ENCODE data around the gene CD7. TPM values are rescaled to one million over a fixed set of nuclear protein-coding genes. Genes with fewer than 3 reads are reported as not detected.

The CD7 gene
- total RNA-seq, 1 experiment from 2014 or later, result 0.93 TPM

- intact Hi-C loops (cut with micrococcal nuclease; ENCODE audit: unreplicated experiment), result no loop called here
- TF ChIP-seq, protein P1, sequence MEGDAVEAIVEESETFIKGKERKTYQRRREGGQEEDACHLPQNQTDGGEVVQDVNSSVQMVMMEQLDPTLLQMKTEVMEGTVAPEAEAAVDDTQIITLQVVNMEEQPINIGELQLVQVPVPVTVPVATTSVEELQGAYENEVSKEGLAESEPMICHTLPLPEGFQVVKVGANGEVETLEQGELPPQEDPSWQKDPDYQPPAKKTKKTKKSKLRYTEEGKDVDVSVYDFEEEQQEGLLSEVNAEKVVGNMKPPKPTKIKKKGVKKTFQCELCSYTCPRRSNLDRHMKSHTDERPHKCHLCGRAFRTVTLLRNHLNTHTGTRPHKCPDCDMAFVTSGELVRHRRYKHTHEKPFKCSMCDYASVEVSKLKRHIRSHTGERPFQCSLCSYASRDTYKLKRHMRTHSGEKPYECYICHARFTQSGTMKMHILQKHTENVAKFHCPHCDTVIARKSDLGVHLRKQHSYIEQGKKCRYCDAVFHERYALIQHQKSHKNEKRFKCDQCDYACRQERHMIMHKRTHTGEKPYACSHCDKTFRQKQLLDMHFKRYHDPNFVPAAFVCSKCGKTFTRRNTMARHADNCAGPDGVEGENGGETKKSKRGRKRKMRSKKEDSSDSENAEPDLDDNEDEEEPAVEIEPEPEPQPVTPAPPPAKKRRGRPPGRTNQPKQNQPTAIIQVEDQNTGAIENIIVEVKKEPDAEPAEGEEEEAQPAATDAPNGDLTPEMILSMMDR (IDR thresholded peaks at IDR 0.05; ENCODE audit: insufficient read depth in 1 of 2, low read depth in 1 of 2, low read length in 1 of 2, severe bottlenecking in 1 of 2, unreplicated experiment in 1 of 2), result no peak
- Mint-ChIP-seq H3K27me3 (ENCODE audit: insufficient read depth, unreplicated experiment) (no peaks in the 10 kb centered on the region), H3K4me3 (ENCODE audit: unreplicated experiment) (peak overlapping the region; percentile 70), H3K27ac (ENCODE audit: unreplicated experiment) (peak overlapping the region; percentile 85), H3K9me3 (ENCODE audit: unreplicated experiment) (no peaks in the 10 kb centered on the region), H3K36me3 (ENCODE audit: insufficient read depth, unreplicated experiment) (no peaks in the 10 kb centered on the region), H3K4me1 (ENCODE audit: low read depth, unreplicated experiment) (peaks cover 13% of the 10 kb centered on the region)
- Histone ChIP-seq H3K4me3 (ENCODE audit: low read depth, low read length) (peak overlapping the region; percentile 25), H3K9me3 (no peaks in the 10 kb centered on the region), H3K36me3 (ENCODE audit: control insufficient read depth, insufficient read depth, low read length) (no peaks in the 10 kb centered on the region), H3K27me3 (replicated peaks; ENCODE audit: control insufficient read depth, insufficient read depth, low read length) (no peaks in the 10 kb centered on the region), H3K4me1 (peaks cover 24% of the 10 kb centered on the region)
- DNase-seq, result peak in 1 of 2 experiments; percentile 55
- TSS peak; percentile 98 for BruUV-seq (replicated peaks)
- POLR2A ChIA-PET, result no interaction called here
- CTCF ChIA-PET, result interaction anchor here (1.1 kb wide), 1 partner anchor 103 kb away, joined by 4 read pairs; no protein-coding TSS in a partner anchor
Observed at GRCh38 chr17:82338858-82339633, 21.6 kb upstream of the CD7 start.

DNA sequence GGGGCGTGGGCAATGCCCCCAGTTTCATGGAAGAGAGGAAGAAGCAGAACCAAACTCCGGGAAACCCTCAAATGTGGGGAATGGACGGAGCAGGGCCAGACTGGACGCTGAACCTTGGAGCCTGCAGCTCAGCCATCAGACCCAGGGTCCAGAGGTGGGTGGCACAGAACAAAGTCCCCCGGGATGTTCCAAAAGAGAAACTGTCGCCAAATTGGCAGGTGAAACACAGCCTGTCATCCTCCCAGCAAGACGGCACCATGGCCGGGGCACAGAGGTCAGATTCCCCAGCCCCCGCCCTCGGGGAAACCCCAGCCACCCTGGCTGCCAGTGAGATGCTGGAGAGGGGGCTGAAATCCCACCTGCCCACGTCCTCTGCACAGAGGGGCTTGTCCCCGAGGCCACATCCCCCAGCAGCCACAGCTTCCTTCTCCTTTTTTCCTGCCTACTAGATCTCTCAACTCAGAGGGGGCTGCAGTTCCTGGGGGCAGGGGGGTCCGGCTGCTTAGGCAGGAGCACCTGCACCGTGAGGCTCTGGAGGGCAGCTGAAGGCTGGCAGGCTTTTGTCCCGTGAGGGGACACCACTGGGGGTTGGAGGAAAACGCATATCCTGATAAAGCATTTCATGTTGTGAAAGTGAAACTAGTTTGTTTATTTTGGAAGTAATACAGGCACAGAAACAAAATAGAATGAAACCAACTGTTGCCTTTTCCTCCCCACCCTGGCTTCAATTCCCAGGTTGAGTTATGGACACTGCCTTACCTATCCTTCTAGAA, 17.4 kb upstream of the CD7 start:
- POLR2A ChIA-PET, result no interaction called here
- Histone ChIP-seq H3K36me3 (ENCODE audit: control insufficient read depth, insufficient read depth, low read length) (no peaks in the 10 kb centered on the region), H3K9me3 (no peaks in the 10 kb centered on the region), H3K4me3 (ENCODE audit: low read depth, low read length) (no peak overlapping the region), H3K27me3 (replicated peaks; ENCODE audit: control insufficient read depth, insufficient read depth, low read length) (no peaks in the 10 kb centered on the region), H3K4me1 (peaks cover 26% of the 10 kb centered on the region)
- Mint-ChIP-seq H3K4me1 (ENCODE audit: low read depth, unreplicated experiment) (peaks cover 13% of the 10 kb centered on the region), H3K27ac (ENCODE audit: unreplicated experiment) (peak overlapping the region; percentile 50), H3K9me3 (ENCODE audit: unreplicated experiment) (no peaks in the 10 kb centered on the region), H3K4me3 (ENCODE audit: unreplicated experiment) (no peak overlapping the region), H3K36me3 (ENCODE audit: insufficient read depth, unreplicated experiment) (peaks cover 5% of the 10 kb centered on the region), H3K27me3 (ENCODE audit: insufficient read depth, unreplicated experiment) (no peaks in the 10 kb centered on the region)
- intact Hi-C loops (cut with micrococcal nuclease; ENCODE audit: unreplicated experiment), result no loop called here
- DNase-seq, result no peak
- BruUV-seq (replicated peaks), result no TSS peak
- TF ChIP-seq, protein P1 (IDR thresholded peaks at IDR 0.05; ENCODE audit: insufficient read depth in 1 of 2, low read depth in 1 of 2, low read length in 1 of 2, severe bottlenecking in 1 of 2, unreplicated experiment in 1 of 2), result no peak
- CTCF ChIA-PET, result interaction anchor here (0.6 kb wide), 1 partner anchor 9 kb away, joined by 6 read pairs; no protein-coding TSS in a partner anchor

DNA sequence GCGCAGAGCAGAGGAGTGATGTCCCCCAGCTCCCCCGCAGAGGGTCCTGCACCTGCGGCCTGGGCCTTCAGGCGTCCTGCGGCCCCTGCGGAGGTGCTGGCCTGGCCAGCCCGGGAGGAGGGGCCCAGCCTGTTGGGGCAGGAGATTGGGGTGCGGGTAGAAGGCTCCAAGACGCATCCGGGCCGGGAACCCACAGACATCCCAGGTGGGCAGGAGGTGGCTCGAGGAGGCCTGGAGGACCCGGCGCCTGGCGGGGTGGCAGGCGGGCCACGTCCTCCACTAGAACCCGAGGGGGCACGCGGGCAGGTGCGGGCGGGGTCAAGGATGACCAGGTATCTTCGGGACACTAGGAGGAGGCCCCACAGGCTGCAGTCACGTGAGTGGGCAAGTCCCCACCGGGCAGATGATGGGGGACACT, 16.8 kb upstream of the CD7 start:
- Histone ChIP-seq H3K4me1 (peaks cover 23% of the 10 kb centered on the region), H3K27me3 (replicated peaks; ENCODE audit: control insufficient read depth, insufficient read depth, low read length) (no peaks in the 10 kb centered on the region), H3K9me3 (no peaks in the 10 kb centered on the region), H3K36me3 (ENCODE audit: control insufficient read depth, insufficient read depth, low read length) (no peaks in the 10 kb centered on the region), H3K4me3 (ENCODE audit: low read depth, low read length) (no peak overlapping the region)
- BruUV-seq (replicated peaks), result no TSS peak
- H3K9me3 Mint-ChIP-seq (ENCODE audit: unreplicated experiment), result no peaks in the 10 kb centered on the region
- no peak overlapping the region for H3K4me3 Mint-ChIP-seq (ENCODE audit: unreplicated experiment)
- ChIA-PET CTCF (no interaction called here), POLR2A (interaction anchor here (0.6 kb wide), 1 partner anchor 69 kb away, joined by 5 read pairs; no protein-coding TSS in a partner anchor)
- TF ChIP-seq, protein P1 (IDR thresholded peaks at IDR 0.05; ENCODE audit: insufficient read depth in 1 of 2, low read depth in 1 of 2, low read length in 1 of 2, severe bottlenecking in 1 of 2, unreplicated experiment in 1 of 2), result no peak
- H3K4me1 Mint-ChIP-seq (ENCODE audit: low read depth, unreplicated experiment), result peaks cover 13% of the 10 kb centered on the region
- peaks cover 5% of the 10 kb centered on the region for H3K36me3 Mint-ChIP-seq (ENCODE audit: insufficient read depth, unreplicated experiment)
- H3K27ac Mint-ChIP-seq (ENCODE audit: unreplicated experiment), result no peak overlapping the region
- no peaks in the 10 kb centered on the region for H3K27me3 Mint-ChIP-seq (ENCODE audit: insufficient read depth, unreplicated experiment)
- intact Hi-C loops (cut with micrococcal nuclease; ENCODE audit: unreplicated experiment), result no loop called here
- DNase-seq, result no peak
